Measurements from ENCODE around the gene SELENOK.

Gene SELENOK

DNA sequence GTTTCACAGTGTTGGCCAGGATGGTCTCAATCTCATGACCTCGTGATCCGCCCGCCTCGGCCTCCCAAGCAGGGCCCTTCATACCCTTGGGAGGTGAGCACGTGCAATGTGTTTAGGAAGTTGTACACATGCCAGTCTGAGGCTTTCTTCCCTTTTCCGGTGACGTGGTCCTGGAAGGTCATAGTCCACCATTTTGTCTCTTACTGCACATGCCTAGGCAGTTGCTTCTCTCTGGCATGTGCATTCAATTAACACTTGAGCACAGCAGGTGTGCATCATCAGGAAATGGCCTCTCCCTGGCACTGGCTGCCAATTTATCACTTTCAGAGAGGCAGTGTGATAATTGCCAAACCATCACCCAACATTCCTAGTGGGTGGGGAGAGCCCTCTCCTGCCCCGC, 21.7 kb upstream of the SELENOK start:
- H3K27me3 ChIP-seq (ENCODE audit: control insufficient read depth, insufficient read depth, low read length): no peaks in the 10 kb centered on the region
- no peaks in the 10 kb centered on the region for H3K9me3 ChIP-seq (ENCODE audit: control insufficient read depth, insufficient read depth, low read length)
- no peaks in the 10 kb centered on the region for H3K36me3 ChIP-seq (ENCODE audit: control insufficient read depth, insufficient read depth, low read length)
- no peak overlapping the region for H3K9ac ChIP-seq (ENCODE audit: low read depth, low read length)
- H3K27ac ChIP-seq (ENCODE audit: low read depth, low read length): no peak overlapping the region
- H3K4me1 ChIP-seq (ENCODE audit: control insufficient read depth, insufficient read depth, low read length): no peaks in the 10 kb centered on the region
- H3K4me3 ChIP-seq (ENCODE audit: low read depth, low read length): no peak overlapping the region

DNA sequence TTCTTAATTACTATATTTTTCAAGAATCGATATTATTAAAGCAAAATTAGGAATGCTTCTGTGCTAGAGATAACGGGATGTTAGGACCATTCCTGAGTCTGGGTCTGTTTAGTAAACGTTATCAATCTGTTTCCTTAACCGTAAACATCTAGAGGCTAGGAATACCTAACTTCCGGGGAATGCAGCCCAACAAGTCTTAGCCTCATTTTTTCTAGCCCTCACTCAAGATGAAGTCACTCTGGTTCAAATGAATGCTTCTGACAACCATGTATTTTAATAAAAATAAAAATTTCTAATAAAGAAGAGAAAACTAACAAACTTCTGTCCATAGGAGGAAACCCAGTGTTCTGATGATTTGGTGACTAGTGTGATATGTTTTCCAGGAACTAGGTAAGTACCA, 11.1 kb upstream of the SELENOK start:
- H3K9me3 ChIP-seq (ENCODE audit: control insufficient read depth, insufficient read depth, low read length): no peaks in the 10 kb centered on the region
- no peaks in the 10 kb centered on the region for H3K27me3 ChIP-seq (ENCODE audit: control insufficient read depth, insufficient read depth, low read length)
- no peak overlapping the region for H3K4me3 ChIP-seq (ENCODE audit: low read depth, low read length)
- H3K4me1 ChIP-seq (ENCODE audit: control insufficient read depth, insufficient read depth, low read length): no peaks in the 10 kb centered on the region
- no peaks in the 10 kb centered on the region for H3K36me3 ChIP-seq (ENCODE audit: control insufficient read depth, insufficient read depth, low read length)
- no peak overlapping the region for H3K9ac ChIP-seq (ENCODE audit: low read depth, low read length)
- H3K27ac ChIP-seq (ENCODE audit: low read depth, low read length): no peak overlapping the region

DNA sequence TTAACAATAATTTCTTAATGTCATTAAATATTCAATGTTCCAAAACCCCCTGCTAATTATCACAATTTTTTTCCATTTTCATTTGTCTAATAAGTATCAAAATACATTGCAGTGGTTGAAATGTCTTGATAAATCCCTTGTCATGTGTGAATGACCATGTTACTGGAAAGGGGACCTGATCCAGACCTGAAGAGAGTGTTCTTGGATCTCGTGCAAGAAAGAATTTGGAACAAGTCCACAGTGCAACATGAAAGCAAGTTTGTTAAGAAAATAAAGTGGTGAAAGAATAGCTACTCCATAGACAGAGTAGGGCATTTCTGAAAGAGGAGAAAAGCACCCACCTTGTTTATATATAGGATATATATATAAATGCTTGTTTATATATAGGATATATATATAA, 10.4 kb upstream of the SELENOK start:
- no peak overlapping the region for H3K9ac ChIP-seq (ENCODE audit: low read depth, low read length)
- no peaks in the 10 kb centered on the region for H3K27me3 ChIP-seq (ENCODE audit: control insufficient read depth, insufficient read depth, low read length)
- no peaks in the 10 kb centered on the region for H3K4me1 ChIP-seq (ENCODE audit: control insufficient read depth, insufficient read depth, low read length)
- H3K27ac ChIP-seq (ENCODE audit: low read depth, low read length): no peak overlapping the region
- no peaks in the 10 kb centered on the region for H3K36me3 ChIP-seq (ENCODE audit: control insufficient read depth, insufficient read depth, low read length)
- H3K9me3 ChIP-seq (ENCODE audit: control insufficient read depth, insufficient read depth, low read length): no peaks in the 10 kb centered on the region
- no peak overlapping the region for H3K4me3 ChIP-seq (ENCODE audit: low read depth, low read length)

DNA sequence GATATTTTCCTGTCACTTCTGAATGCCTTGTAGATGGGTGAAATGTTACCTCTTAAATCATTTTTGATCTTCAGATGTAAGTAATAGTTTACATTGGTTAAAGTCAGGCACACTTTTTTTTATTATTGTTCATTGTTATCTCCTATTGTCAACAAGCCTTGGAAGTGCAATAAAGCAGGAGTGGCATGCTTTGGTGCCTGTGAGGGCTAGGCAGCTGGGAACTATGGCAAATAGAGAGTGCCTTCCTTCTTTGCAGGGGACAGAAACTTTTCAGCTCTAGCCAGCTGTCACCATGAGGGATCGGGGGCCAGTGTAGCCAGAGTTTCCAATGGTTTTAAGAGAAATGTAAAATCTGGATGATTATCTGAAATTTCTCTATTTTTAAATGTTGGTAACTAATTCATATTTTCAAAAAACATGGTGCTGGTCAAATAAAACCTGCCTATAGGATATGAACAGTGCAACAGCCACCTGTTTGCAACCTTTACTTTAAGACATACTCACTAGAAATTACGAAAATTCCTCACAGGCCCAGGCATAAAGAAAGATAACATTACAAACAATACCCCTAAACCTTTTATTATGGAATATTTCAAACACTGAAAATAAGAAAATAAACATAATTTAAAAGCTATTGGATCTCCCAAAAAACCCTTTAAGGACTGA, 9.1 kb upstream of the SELENOK start:
- no peak overlapping the region for H3K4me3 ChIP-seq (ENCODE audit: low read depth, low read length)
- H3K27me3 ChIP-seq (ENCODE audit: control insufficient read depth, insufficient read depth, low read length): no peaks in the 10 kb centered on the region
- H3K4me1 ChIP-seq (ENCODE audit: control insufficient read depth, insufficient read depth, low read length): no peaks in the 10 kb centered on the region
- H3K9me3 ChIP-seq (ENCODE audit: control insufficient read depth, insufficient read depth, low read length): no peaks in the 10 kb centered on the region
- no peak overlapping the region for H3K27ac ChIP-seq (ENCODE audit: low read depth, low read length)
- no peaks in the 10 kb centered on the region for H3K36me3 ChIP-seq (ENCODE audit: control insufficient read depth, insufficient read depth, low read length)
- no peak overlapping the region for H3K9ac ChIP-seq (ENCODE audit: low read depth, low read length)

DNA sequence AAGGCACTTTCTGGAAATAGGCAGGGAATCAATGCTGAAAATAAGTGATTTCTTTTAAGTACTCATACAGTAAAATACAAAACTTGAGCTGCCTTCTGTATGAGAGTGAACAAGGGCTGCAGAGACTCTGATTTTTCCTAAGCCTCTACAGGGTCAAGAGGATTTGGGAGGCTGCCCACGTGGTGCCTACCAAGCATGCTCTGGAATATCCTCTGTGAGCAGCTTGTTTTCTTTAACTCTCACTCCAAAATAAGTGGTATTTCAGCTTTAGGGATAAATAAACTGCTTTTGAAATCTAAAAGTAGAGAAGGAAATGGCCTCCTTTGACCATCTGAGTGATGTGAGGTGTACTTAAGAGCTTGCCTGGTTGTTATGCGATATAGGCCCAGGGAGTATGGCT, 8.1 kb upstream of the SELENOK start:
- Histone ChIP-seq H3K4me3 (ENCODE audit: low read depth, low read length) (no peak overlapping the region), H3K9me3 (ENCODE audit: control insufficient read depth, insufficient read depth, low read length) (no peaks in the 10 kb centered on the region), H3K27me3 (ENCODE audit: control insufficient read depth, insufficient read depth, low read length) (no peaks in the 10 kb centered on the region), H3K27ac (ENCODE audit: low read depth, low read length) (no peak overlapping the region), H3K36me3 (ENCODE audit: control insufficient read depth, insufficient read depth, low read length) (no peaks in the 10 kb centered on the region), H3K9ac (ENCODE audit: low read depth, low read length) (no peak overlapping the region), H3K4me1 (ENCODE audit: control insufficient read depth, insufficient read depth, low read length) (no peaks in the 10 kb centered on the region)

DNA sequence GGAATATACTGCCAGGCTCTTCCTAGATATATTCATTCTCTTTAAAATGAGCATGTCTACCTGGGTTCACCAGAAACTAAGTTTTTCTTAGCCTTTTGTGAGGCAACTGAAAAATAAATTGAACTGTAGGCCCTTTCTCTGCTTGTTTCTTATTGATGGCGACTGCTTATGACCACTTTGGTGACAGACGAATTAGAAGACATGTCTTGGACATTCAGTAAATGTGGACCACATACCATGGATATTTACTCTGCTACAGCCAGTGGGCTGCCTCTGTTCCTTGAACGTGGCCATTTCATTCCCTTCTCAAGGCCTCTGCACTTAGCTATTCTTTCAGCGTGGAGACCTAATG, 603 bp upstream of the SELENOK start:
- Histone ChIP-seq H3K4me1 (ENCODE audit: control insufficient read depth, insufficient read depth, low read length) (no peaks in the 10 kb centered on the region), H3K27ac (ENCODE audit: low read depth, low read length) (peak overlapping the region; percentile 84), H3K36me3 (ENCODE audit: control insufficient read depth, insufficient read depth, low read length) (peaks cover 14% of the 10 kb centered on the region), H3K9ac (ENCODE audit: low read depth, low read length) (no peak overlapping the region), H3K27me3 (ENCODE audit: control insufficient read depth, insufficient read depth, low read length) (no peaks in the 10 kb centered on the region), H3K9me3 (ENCODE audit: control insufficient read depth, insufficient read depth, low read length) (no peaks in the 10 kb centered on the region), H3K4me3 (ENCODE audit: low read depth, low read length) (peak overlapping the region; percentile 82)

DNA sequence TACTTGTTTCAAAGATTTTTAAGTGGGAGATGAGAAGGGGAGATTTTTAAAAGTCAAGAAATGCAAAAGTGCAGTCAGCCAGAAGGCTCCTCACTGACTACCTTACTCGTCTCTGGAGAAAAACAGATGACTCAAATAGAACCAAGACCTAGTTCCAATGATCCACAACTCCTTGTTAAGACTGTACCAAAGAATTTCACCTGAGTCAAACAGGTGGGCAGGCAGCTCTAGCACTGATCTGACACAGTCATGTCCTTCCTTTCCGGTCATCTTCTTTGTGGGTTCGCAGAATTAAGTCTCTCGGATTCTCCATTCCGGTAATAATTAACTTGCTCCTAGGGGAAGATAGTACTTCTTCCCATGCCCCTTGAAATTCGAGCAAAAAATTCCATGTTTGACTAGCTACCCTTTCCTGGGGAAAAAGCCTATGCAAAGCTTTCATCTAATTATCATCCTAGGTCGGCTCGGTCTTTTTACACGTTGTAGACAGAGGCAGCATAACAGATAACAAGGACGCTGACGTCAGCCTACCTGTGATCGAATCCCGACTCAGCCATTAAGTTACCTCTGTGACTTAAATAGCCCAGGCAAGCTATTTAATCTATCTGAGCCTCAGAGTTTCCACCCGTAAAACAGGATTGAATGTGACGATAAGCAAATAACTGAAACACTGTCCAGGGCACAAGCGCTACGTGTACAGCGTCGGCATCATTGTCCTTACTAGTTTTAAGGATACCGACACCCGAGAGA, 758 bp downstream of the SELENOK start:
- H3K36me3 ChIP-seq (ENCODE audit: control insufficient read depth, insufficient read depth, low read length): peaks cover 26% of the 10 kb centered on the region
- no peaks in the 10 kb centered on the region for H3K27me3 ChIP-seq (ENCODE audit: control insufficient read depth, insufficient read depth, low read length)
- H3K4me1 ChIP-seq (ENCODE audit: control insufficient read depth, insufficient read depth, low read length): no peaks in the 10 kb centered on the region
- H3K27ac ChIP-seq (ENCODE audit: low read depth, low read length): peak overlapping the region; percentile 89
- H3K4me3 ChIP-seq (ENCODE audit: low read depth, low read length): peak overlapping the region; percentile 82
- peak overlapping the region; percentile 79 for H3K9ac ChIP-seq (ENCODE audit: low read depth, low read length)
- no peaks in the 10 kb centered on the region for H3K9me3 ChIP-seq (ENCODE audit: control insufficient read depth, insufficient read depth, low read length)

DNA sequence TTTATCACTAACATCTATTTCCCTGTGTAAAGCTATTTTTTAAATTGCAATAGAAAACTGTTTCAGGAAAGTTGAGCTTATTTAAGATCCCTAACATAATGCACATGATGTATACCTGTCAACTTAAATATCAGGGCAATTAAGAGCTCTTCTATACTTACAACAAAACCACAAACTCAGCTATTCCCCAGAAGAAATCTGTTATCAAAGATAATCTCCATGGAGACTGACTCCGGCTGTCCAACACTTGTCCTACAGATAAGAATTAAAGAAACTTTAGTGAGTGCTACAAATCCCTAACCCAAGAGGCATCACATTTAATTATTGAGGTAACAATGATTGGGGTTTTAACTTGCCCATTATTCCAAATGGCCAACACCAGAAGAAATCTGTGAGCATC, 3.4 kb downstream of the SELENOK start:
- no peaks in the 10 kb centered on the region for H3K9me3 ChIP-seq (ENCODE audit: control insufficient read depth, insufficient read depth, low read length)
- H3K27me3 ChIP-seq (ENCODE audit: control insufficient read depth, insufficient read depth, low read length): no peaks in the 10 kb centered on the region
- peaks cover 49% of the 10 kb centered on the region for H3K36me3 ChIP-seq (ENCODE audit: control insufficient read depth, insufficient read depth, low read length)
- no peak overlapping the region for H3K27ac ChIP-seq (ENCODE audit: low read depth, low read length)
- H3K9ac ChIP-seq (ENCODE audit: low read depth, low read length): no peak overlapping the region
- H3K4me1 ChIP-seq (ENCODE audit: control insufficient read depth, insufficient read depth, low read length): no peaks in the 10 kb centered on the region
- no peak overlapping the region for H3K4me3 ChIP-seq (ENCODE audit: low read depth, low read length)

DNA sequence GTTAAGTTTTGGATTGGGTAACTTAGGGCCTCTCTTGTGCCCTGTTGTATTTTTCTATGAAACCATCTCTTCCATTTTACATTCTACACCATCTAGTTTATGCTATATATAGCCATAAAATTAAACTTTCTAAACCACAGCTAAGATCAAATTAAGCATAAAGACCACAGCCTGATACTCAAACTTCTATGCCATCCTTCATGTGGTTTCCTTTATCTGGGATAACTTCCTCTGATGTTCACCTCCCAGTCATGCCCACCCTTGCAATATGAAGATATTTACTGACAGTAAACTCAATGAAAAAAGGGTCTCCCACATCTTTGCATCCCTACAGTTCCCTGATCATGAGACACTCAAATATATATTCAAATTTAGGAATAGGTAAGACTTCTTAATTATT, 4.2 kb downstream of the SELENOK start:
- H3K27ac ChIP-seq (ENCODE audit: low read depth, low read length): no peak overlapping the region
- no peaks in the 10 kb centered on the region for H3K9me3 ChIP-seq (ENCODE audit: control insufficient read depth, insufficient read depth, low read length)
- no peak overlapping the region for H3K4me3 ChIP-seq (ENCODE audit: low read depth, low read length)
- no peak overlapping the region for H3K9ac ChIP-seq (ENCODE audit: low read depth, low read length)
- no peaks in the 10 kb centered on the region for H3K4me1 ChIP-seq (ENCODE audit: control insufficient read depth, insufficient read depth, low read length)
- no peaks in the 10 kb centered on the region for H3K27me3 ChIP-seq (ENCODE audit: control insufficient read depth, insufficient read depth, low read length)
- H3K36me3 ChIP-seq (ENCODE audit: control insufficient read depth, insufficient read depth, low read length): peaks cover 52% of the 10 kb centered on the region

DNA sequence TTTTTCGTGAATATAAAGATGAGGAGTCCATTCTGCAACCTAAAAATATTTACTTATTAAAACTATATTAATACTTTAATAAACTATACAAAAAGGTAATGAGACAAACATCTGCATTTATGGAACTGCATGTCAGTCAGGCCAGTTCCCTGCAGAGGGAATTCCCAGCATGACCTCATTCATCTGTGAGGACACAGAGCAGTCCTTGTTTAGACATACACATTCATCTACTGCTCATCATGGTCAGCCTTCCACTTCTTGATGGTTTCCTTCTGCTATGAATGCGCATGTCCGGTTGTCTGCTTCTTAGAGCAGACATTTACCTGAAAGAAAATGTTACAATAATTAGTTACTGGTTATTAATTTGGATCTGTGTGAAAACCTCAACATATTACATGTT, 6.4 kb downstream of the SELENOK start:
- Histone ChIP-seq H3K27me3 (ENCODE audit: control insufficient read depth, insufficient read depth, low read length) (no peaks in the 10 kb centered on the region), H3K4me3 (ENCODE audit: low read depth, low read length) (no peak overlapping the region), H3K4me1 (ENCODE audit: control insufficient read depth, insufficient read depth, low read length) (peaks cover 11% of the 10 kb centered on the region), H3K9me3 (ENCODE audit: control insufficient read depth, insufficient read depth, low read length) (no peaks in the 10 kb centered on the region), H3K9ac (ENCODE audit: low read depth, low read length) (no peak overlapping the region), H3K36me3 (ENCODE audit: control insufficient read depth, insufficient read depth, low read length) (peaks cover 55% of the 10 kb centered on the region), H3K27ac (ENCODE audit: low read depth, low read length) (no peak overlapping the region)

DNA sequence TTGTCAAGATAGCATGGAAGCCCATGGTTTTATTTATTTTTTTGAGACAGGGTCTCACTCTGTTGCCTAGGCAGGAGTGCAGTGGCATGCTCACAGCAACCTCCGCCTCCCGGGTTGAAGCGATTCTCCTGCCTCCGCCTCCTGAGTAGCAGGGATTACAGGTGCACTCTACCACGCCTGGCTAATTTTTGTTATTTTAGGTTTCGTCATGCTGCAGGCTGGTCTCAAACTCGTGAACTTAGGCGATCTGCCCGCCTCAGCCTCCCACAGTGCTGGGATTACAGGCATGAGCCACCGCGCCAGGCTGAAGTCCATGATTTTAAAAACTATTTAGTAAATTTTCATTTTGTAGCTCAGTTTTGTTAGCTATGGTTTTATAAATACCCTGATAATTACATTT, 7.0 kb downstream of the SELENOK start:
- Histone ChIP-seq H3K27me3 (ENCODE audit: control insufficient read depth, insufficient read depth, low read length) (no peaks in the 10 kb centered on the region), H3K36me3 (ENCODE audit: control insufficient read depth, insufficient read depth, low read length) (peaks cover 62% of the 10 kb centered on the region), H3K4me1 (ENCODE audit: control insufficient read depth, insufficient read depth, low read length) (peaks cover 12% of the 10 kb centered on the region), H3K4me3 (ENCODE audit: low read depth, low read length) (no peak overlapping the region), H3K9ac (ENCODE audit: low read depth, low read length) (no peak overlapping the region), H3K9me3 (ENCODE audit: control insufficient read depth, insufficient read depth, low read length) (no peaks in the 10 kb centered on the region), H3K27ac (ENCODE audit: low read depth, low read length) (no peak overlapping the region)
